GM18517 (cell line): ENCODE measurements around the gene MT1B.
A peak's percentile ranks its signal among the peaks of the same experiment; 100 is the strongest.

Experiments used
- ATAC-seq: cut with Tn5 transposase; IDR thresholded peaks from one replicate; pipeline ENCODE4 v1.9.1; 2021; ENCODE audit warnings: mild to moderate bottlenecking, moderate library complexity; ENCODE audit not compliant: unreplicated experiment

The MT1B gene

GRCh38 chr16:56651586-56651985 lies at the start of gene MT1B:
TSS of gene MT1B (plus strand) at chr16:56651886. CDS start at chr16:56651954, 68 bp downstream.
- ATAC-seq = no peak

DNA sequence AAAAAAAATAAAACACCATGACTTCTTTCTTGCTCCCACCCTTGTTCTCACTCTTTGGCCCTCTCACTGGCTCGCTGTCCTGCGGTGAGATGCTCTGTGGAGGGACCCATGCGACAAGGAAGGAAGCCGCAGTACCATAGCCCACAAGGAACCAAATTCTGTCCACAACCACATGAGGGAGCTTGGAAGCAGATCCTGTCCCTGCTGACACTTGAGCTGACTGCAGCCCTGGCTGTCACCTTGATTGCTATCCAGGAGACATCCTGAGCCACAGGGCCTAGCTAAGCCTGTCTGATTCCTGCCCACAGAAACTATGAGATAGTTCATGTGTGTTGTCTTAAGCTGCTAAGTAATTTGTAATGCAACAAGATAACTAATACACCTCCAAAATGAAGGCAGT lies 48.1 kb upstream of the MT1B start:
- no peak for ATAC-seq

- ATAC-seq = no peak
These were observed 46.7 kb upstream of the MT1B start for GRCh38 chr16:56604966-56605365.

GRCh38 chr16:56605475-56605874 lies 46.2 kb upstream of the MT1B start:
- no peak for ATAC-seq

GRCh38 chr16:56606071-56606475 lies 45.6 kb upstream of the MT1B start:
- ATAC-seq = no peak

DNA sequence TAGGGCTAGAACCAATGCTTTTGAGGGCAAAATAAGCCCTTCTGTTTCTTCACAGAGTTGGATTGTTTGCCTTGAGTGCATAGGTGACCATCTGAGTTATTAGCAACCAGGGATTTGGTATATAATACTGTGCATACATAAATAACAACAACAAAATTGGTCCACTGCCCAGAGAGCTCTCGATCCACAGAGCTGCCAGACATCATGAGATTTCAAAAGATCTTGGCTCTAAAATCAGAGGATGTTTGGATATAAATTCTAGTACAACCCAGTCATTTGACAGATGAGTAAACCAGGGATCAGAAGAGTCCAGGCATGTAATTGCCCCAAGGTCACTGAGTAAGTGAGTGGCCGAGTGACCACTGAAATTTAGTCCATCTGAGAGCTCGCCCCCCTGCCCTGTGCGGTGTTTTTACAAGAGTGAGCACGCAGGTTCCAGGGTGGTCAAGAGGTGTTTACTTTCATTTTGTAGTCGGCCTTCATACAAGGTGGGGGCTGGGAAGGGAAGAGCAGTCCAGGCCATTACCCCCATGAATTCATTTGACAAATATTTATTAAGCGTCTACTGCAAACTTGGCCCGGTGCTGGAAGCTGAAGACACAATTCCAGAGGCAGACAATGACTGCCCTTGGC lies 45.1 kb upstream of the MT1B start:
- no peak for ATAC-seq

DNA sequence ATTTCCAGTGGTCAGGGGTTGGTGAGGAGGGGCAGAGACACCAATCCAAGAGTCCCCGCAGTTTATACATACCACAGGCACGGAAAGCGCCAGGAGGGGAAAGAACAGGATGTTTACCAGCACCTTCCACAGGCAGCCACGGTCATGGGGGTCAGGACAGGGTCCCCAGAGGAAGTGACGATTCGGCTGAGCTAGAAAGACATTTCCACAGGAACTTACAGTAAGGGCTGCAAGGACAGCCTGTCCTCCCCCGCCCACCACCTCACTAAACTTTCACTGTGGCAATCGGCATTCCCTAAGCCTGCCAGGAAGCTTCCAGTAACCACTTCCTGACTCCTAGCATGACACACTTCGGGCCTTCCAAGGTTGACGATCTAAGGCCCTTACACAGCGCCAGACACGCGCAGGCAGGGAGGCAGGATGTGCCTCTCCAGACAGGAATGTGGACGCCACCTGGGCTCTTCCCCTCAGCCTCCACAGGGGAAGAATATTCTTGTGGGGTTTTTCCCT lies 44.5 kb upstream of the MT1B start:
- ATAC-seq = no peak

DNA sequence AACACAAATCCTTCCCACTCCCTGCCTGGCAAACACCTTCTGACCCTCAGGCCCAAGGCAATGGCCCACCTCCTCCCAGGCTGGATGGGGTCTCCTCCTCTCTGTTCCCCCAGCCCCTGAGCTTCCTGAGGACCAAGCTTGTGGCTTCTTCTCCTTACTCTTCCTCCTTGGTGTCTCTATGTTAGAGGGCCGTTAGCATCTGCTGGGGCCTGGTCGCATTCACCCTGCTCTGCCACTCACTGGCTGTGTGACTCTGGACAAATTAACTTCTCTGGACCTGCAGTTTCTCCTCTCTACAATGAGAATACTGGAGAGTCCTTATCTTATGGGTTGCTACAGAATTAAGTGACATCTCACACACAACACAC lies 44.0 kb upstream of the MT1B start:
- no peak for ATAC-seq

DNA sequence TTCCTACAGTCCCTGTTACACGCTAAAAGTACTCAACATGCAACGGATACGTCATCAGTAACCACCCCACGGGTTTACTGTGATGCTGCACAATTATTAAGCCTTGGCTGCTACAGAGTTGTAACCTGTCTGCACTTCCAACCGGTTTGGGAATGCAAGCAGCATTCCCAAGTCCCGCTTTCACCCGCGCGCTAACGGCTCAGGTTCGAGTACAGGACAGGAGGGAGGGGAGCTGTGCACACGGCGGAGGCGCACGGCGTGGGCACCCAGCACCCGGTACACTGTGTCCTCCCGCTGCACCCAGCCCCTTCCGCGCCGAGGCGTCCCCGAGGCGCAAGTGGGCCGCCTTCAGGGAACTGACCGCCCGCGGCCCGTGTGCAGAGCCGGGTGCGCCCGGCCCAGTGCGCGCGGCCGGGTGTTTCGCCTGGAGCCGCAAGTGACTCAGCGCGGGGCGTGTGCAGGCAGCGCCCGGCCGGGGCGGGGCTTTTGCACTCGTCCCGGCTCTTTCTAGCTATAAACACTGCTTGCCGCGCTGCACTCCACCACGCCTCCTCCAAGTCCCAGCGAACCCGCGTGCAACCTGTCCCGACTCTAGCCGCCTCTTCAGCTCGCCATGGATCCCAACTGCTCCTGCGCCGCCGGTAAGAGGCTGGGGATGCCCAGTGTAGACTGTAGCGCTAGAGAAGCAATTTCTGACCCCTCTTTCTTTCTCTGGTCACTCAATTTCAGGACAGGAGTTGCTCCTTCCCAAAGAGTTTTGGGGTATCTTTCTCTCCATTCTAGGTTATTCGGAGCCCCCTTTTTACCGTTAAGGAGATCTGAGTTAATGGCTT lies 43.4 kb upstream of the MT1B start, which contains the start of gene MT2A:
MT2A (plus strand) TSS at position 542 of the 833 bp plus-strand sequence; CDS start at position 614, 72 bp downstream.
- peak; percentile 73 for ATAC-seq

- ATAC-seq = no peak
These were observed 42.7 kb upstream of the MT1B start for GRCh38 chr16:56608876-56609462.

DNA sequence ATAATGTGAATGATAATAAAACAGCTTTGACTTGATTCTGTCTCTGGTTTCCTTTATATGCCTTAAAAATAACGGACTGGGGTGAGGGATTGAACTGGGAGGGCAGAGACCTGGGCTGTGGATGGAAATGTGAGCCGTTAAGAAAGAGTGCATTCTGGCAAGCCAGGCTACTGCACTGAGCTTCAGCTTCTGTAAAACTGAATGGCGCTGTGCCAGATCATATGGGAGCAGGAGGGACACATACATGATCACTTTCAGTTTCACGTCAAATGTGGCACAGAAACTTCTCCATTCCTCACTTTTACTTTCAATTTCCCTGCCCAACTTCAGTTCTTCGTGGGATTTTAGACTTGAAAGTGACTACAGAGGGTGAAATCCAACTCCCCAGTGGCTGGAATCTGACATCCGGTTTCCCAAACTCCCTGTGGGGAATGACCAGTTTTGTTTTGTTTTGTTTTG lies 42.2 kb upstream of the MT1B start:
- peak; percentile 30 for ATAC-seq

- peak; percentile 34 for ATAC-seq
These were observed 41.6 kb upstream of the MT1B start for GRCh38 chr16:56610017-56610608.

- ATAC-seq = no peak
These were observed 41.0 kb upstream of the MT1B start for GRCh38 chr16:56610609-56611111.

GRCh38 chr16:56611281-56611833 lies 40.3 kb upstream of the MT1B start:
- no peak for ATAC-seq

- no peak for ATAC-seq
These were observed 38.0 kb upstream of the MT1B start for GRCh38 chr16:56613706-56614105.

- ATAC-seq = no peak
These were observed 37.1 kb upstream of the MT1B start for GRCh38 chr16:56614549-56614991.

GRCh38 chr16:56615353-56615752 lies 36.3 kb upstream of the MT1B start:
- no peak for ATAC-seq

- no peak for ATAC-seq
These were observed 35.0 kb upstream of the MT1B start for GRCh38 chr16:56616608-56617211.

DNA sequence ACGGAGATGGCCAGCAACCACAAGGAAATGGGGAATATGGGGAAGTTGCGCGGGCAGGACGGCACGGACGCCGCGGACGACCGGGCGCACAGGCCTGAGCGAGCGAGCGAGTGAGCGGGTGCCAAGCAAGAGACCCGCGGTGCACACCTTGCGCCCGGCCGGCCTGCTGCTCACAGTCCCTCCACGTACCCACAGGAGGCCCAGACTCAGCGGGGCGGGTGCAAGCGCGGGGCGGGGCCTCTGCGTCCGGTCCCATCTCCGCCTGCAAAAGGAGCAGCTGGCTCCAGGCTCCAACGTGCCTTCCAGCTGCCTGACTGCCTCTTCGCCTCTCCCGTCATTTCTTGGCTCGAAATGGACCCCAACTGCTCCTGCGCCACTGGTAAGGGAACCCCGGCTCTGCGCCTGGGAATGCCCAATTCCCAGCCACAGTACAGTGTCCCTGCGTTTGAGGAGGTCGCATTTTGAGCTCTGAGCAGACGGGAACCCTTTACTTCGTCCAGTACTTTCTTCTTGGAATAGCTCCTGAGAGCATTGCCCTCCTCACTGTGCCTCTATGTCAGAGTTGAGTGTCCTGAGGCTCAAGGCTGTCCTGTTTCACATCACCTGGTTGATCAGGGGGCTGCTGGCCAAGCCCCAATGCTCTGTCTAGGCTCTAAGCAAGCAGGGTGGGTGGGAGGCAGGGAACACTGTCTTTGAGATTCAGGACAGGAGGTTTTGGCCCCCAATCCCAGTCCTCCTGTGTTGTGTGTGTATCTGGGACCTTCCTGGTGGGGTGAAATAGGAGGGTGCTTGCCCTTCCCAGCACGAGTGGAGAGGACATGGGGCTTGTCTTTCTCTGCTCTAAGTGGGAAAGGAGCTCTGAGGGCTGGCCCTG lies 34.2 kb upstream of the MT1B start:
- ATAC-seq = no peak
